HEK293 (cell line): ENCODE measurements around the gene DNAL4.

Experiments
- CTCF ChIA-PET: fragments of 350-600 bp; formaldehyde crosslinking; extraction: SDS; loops from one replicate; lab custom pipeline; 2021; ENCODE audit warnings: antibody characterized with exemption; lab: Yijun Ruan, JAX
- POLR2A ChIA-PET: fragments of 300-600 bp; formaldehyde crosslinking; extraction: SDS; loops from one replicate; lab custom pipeline; 2020; ENCODE audit warnings: antibody characterized with exemption, inconsistent platforms; lab: Yijun Ruan, JAX
- H3K27ac ChIP-seq: fragments of 200-500 bp; sonication (Bioruptor generic); 2 replicates; pipeline ENCODE4 v1.5.1; 2014; ENCODE audit warnings: low read depth, low read length, control low read depth, inconsistent platforms; ENCODE audit errors: extremely low read depth
- H3K36me3 ChIP-seq, 2 experiments: fragments of 200-500 bp in 1 of 2; sonication (Bioruptor generic) in 1 of 2; 1 replicate in 1 of 2; 2 replicates in 1 of 2; pipeline ENCODE4 v1.5.1; 2014 to 2017; ENCODE audit warnings: inconsistent platforms in 2 of 2, low read length in 2 of 2; ENCODE audit not compliant: control insufficient read depth in 2 of 2, insufficient read depth in 1 of 2
- H3K4me1 ChIP-seq: fragments of 200-500 bp; sonication (Bioruptor generic); 2 replicates; pipeline ENCODE4 v1.5.1; 2014; ENCODE audit warnings: mild to moderate bottlenecking, low read length, inconsistent platforms; ENCODE audit not compliant: control insufficient read depth, insufficient read depth
- H3K4me3 ChIP-seq: 2 replicates; pipeline ENCODE4 v1.5.1; 2011; ENCODE audit warnings: low read depth, mild to moderate bottlenecking, control low read depth, low read length, moderate library complexity
- H3K9me3 ChIP-seq: fragments of 200-500 bp; sonication (Bioruptor generic); 2 replicates; pipeline ENCODE4 v1.5.1; 2014; ENCODE audit warnings: low read depth, low read length, inconsistent platforms; ENCODE audit not compliant: control insufficient read depth, insufficient read depth
- FEZF1 ChIP-seq: fragments of 450-650 bp; formaldehyde crosslinking; IDR thresholded peaks from 2 replicates; pipeline ENCODE4 v1.5.1; 2016; ENCODE audit warnings: missing biosample characterization, missing genetic modification characterization
- HOXD13 ChIP-seq: sonication (generic); formaldehyde crosslinking; IDR thresholded peaks from 2 replicates; pipeline ENCODE4 v1.8.0; 2022; ENCODE audit warnings: missing genetic modification reagents, borderline replicate concordance
- KLF7 ChIP-seq: fragments of 450-650 bp; formaldehyde crosslinking; IDR thresholded peaks from 2 replicates; pipeline ENCODE4 v1.5.1; 2016; ENCODE audit warnings: missing biosample characterization, missing genetic modification characterization, borderline replicate concordance
- SCRT1 ChIP-seq: fragments of 450-650 bp; formaldehyde crosslinking; IDR thresholded peaks from 2 replicates; pipeline ENCODE4 v1.5.1; 2016; ENCODE audit warnings: missing biosample characterization, missing genetic modification characterization, borderline replicate concordance
- SP2 ChIP-seq: fragments of 450-650 bp; formaldehyde crosslinking; IDR thresholded peaks from 2 replicates; pipeline ENCODE4 v1.5.1; 2016; ENCODE audit warnings: missing biosample characterization, missing genetic modification characterization
- WT1 ChIP-seq: fragments of 450-650 bp; formaldehyde crosslinking; IDR thresholded peaks from 2 replicates; pipeline ENCODE4 v1.5.1; 2016; ENCODE audit warnings: missing biosample characterization, missing genetic modification characterization
- ZBTB1 ChIP-seq: fragments of 450-650 bp; formaldehyde crosslinking; IDR thresholded peaks from 2 replicates; pipeline ENCODE4 v1.5.1; 2016; ENCODE audit warnings: missing biosample characterization, missing genetic modification characterization
- ZBTB20 ChIP-seq: fragments of 450-650 bp; formaldehyde crosslinking; IDR thresholded peaks from 2 replicates; pipeline ENCODE4 v1.5.1; 2016; ENCODE audit warnings: missing biosample characterization, missing genetic modification characterization
- ZFP3 ChIP-seq: fragments of 450-650 bp; formaldehyde crosslinking; IDR thresholded peaks from 2 replicates; pipeline ENCODE4 v1.5.1; 2016; ENCODE audit warnings: low read depth, missing biosample characterization, missing genetic modification characterization
- ZFP37 ChIP-seq: fragments of 450-650 bp; formaldehyde crosslinking; IDR thresholded peaks from 2 replicates; pipeline ENCODE4 v1.5.1; 2016; ENCODE audit warnings: missing biosample characterization, missing genetic modification characterization
- ZNF341 ChIP-seq: fragments of 450-650 bp; formaldehyde crosslinking; IDR thresholded peaks from 2 replicates; pipeline ENCODE4; 2016; ENCODE audit warnings: low read depth, missing biosample characterization, missing genetic modification characterization
- ZNF530 ChIP-seq: fragments of 450-650 bp; formaldehyde crosslinking; IDR thresholded peaks from 2 replicates; pipeline ENCODE4 v1.5.1; 2016; ENCODE audit warnings: low read depth, missing biosample characterization, missing genetic modification characterization
- ZNF707 ChIP-seq: fragments of 450-650 bp; formaldehyde crosslinking; IDR thresholded peaks from 2 replicates; pipeline ENCODE4 v1.5.1; 2016; ENCODE audit warnings: missing biosample characterization, missing genetic modification characterization
- ZNF76 ChIP-seq: fragments of 450-650 bp; formaldehyde crosslinking; IDR thresholded peaks from 2 replicates; pipeline ENCODE4; 2016; ENCODE audit warnings: low read depth, missing biosample characterization, missing genetic modification characterization, borderline replicate concordance
- TF ChIP-seq, protein P1 (sequence below): fragments of 450-650 bp; formaldehyde crosslinking; IDR thresholded peaks from 2 replicates; pipeline ENCODE4 v1.5.1; 2016; ENCODE audit warnings: missing biosample characterization, missing genetic modification characterization
- TF ChIP-seq, protein P2 (sequence below): fragments of 450-650 bp; formaldehyde crosslinking; IDR thresholded peaks from 2 replicates; pipeline ENCODE4 v1.5.1; 2016; ENCODE audit warnings: missing biosample characterization, missing genetic modification characterization
- TF ChIP-seq, protein P3 (sequence below): fragments of 450-650 bp; formaldehyde crosslinking; IDR thresholded peaks from 2 replicates; pipeline ENCODE4 v1.5.1; 2016; ENCODE audit warnings: missing biosample characterization, missing genetic modification characterization
- TF ChIP-seq, protein P4 (sequence below): fragments of 450-650 bp; formaldehyde crosslinking; IDR thresholded peaks from 2 replicates; pipeline ENCODE4 v1.5.1; 2016; ENCODE audit warnings: missing biosample characterization, missing genetic modification characterization, borderline replicate concordance
- TF ChIP-seq, protein P5 (sequence below): fragments of 450-650 bp; formaldehyde crosslinking; IDR thresholded peaks from 2 replicates; pipeline ENCODE4 v1.5.1; 2016; ENCODE audit warnings: missing biosample characterization, missing genetic modification characterization
- TF ChIP-seq, protein P6 (sequence below): fragments of 450-650 bp; formaldehyde crosslinking; IDR thresholded peaks from 2 replicates; pipeline ENCODE4 v1.5.1; 2017; ENCODE audit warnings: missing biosample characterization, missing genetic modification characterization
- TF ChIP-seq, protein P7 (sequence below): fragments of 450-650 bp; formaldehyde crosslinking; optimal IDR thresholded peaks from 2 replicates; pipeline ENCODE3; 2016; ENCODE audit warnings: missing biosample characterization, mild to moderate bottlenecking, missing genetic modification characterization

Gene DNAL4

DNA sequence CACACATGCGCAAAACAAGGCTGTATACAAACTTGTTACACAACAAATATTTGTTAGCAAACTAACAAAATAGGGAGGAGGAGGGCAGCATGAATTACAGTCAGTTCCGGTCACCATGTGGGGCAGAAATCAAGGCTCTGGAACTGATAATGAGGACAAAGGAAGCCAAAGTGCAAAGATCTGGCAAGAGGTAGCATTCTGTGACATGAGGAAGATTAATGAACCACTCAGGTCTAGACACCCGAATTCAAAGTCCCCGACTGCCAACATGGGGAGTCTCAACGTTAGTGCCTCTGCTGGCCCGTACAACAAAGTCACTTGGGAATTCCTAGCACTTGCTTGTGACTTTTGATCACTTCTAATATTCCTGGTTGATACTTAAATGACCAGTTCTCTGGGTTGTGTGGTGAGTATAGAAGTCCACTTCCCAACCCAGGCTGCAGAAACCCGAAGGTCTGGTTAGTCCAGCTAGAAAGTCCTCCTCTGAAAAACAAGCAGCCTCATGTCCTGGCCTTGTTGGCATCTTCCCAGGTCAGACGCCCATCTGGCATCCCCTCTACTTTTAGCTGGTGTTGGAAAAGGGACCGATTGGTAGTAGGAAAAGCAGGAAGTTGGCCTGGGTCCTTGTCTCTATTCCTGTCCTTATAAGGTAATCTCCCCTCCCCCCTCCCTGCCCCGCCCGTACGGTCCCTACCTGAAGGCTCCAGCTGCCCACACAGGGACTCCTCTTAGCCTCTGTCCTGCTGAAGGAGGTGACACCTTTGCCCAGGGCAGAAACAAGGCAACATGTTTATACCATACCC lies 39.8 kb downstream of the DNAL4 start:
- Histone ChIP-seq H3K27ac (no peak overlapping the region), H3K4me1 (peaks cover 9% of the 10 kb centered on the region), H3K4me3 (peak overlapping the region; percentile 71), H3K9me3 (no peaks in the 10 kb centered on the region), H3K36me3 (peaks cover 6 to 46% of the 10 kb centered on the region in 2 experiments; a peak in 2 of 3 replicates)
- CTCF ChIA-PET: interaction anchor here (0.7 to 1.6 kb wide), 5 partner anchors 12 to 117 kb away, joined by 3 to 5 read pairs (median 4); no protein-coding TSS in a partner anchor
- TF ChIP-seq ZNF530 (no peak), ZNF707 (tag by site-specific recombination) (no peak), KLF7 (tag by site-specific recombination) (no peak), ZBTB20 (tag by site-specific recombination) (no peak), HOXD13 (CRISPR knock-in tag) (no peak), ZFP3 (tag by site-specific recombination) (peak; percentile 55), ZBTB1 (tag by site-specific recombination) (no peak), FEZF1 (tag by site-specific recombination) (no peak), SP2 (tag by site-specific recombination) (no peak), SCRT1 (tag by site-specific recombination) (no peak), ZFP37 (no peak), ZNF341 (tag by site-specific recombination) (no peak), ZNF76 (tag by site-specific recombination) (0 out of 2 replicates have a peak, but pooled peaks have one; percentile 40), WT1 (tag by site-specific recombination) (no peak)
- TF ChIP-seq, protein P1, sequence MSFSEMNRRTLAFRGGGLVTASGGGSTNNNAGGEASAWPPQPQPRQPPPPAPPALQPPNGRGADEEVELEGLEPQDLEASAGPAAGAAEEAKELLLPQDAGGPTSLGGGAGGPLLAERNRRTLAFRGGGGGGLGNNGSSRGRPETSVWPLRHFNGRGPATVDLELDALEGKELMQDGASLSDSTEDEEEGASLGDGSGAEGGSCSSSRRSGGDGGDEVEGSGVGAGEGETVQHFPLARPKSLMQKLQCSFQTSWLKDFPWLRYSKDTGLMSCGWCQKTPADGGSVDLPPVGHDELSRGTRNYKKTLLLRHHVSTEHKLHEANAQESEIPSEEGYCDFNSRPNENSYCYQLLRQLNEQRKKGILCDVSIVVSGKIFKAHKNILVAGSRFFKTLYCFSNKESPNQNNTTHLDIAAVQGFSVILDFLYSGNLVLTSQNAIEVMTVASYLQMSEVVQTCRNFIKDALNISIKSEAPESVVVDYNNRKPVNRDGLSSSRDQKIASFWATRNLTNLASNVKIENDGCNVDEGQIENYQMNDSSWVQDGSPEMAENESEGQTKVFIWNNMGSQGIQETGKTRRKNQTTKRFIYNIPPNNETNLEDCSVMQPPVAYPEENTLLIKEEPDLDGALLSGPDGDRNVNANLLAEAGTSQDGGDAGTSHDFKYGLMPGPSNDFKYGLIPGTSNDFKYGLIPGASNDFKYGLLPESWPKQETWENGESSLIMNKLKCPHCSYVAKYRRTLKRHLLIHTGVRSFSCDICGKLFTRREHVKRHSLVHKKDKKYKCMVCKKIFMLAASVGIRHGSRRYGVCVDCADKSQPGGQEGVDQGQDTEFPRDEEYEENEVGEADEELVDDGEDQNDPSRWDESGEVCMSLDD (tag by site-specific recombination): no peak
- TF ChIP-seq, protein P2, sequence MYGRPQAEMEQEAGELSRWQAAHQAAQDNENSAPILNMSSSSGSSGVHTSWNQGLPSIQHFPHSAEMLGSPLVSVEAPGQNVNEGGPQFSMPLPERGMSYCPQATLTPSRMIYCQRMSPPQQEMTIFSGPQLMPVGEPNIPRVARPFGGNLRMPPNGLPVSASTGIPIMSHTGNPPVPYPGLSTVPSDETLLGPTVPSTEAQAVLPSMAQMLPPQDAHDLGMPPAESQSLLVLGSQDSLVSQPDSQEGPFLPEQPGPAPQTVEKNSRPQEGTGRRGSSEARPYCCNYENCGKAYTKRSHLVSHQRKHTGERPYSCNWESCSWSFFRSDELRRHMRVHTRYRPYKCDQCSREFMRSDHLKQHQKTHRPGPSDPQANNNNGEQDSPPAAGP (tag by site-specific recombination): no peak
- TF ChIP-seq, protein P3, sequence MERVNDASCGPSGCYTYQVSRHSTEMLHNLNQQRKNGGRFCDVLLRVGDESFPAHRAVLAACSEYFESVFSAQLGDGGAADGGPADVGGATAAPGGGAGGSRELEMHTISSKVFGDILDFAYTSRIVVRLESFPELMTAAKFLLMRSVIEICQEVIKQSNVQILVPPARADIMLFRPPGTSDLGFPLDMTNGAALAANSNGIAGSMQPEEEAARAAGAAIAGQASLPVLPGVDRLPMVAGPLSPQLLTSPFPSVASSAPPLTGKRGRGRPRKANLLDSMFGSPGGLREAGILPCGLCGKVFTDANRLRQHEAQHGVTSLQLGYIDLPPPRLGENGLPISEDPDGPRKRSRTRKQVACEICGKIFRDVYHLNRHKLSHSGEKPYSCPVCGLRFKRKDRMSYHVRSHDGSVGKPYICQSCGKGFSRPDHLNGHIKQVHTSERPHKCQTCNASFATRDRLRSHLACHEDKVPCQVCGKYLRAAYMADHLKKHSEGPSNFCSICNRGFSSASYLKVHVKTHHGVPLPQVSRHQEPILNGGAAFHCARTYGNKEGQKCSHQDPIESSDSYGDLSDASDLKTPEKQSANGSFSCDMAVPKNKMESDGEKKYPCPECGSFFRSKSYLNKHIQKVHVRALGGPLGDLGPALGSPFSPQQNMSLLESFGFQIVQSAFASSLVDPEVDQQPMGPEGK (tag by site-specific recombination): peak; percentile 39; the same call in 1 of the 2 replicates
- TF ChIP-seq, protein P4, sequence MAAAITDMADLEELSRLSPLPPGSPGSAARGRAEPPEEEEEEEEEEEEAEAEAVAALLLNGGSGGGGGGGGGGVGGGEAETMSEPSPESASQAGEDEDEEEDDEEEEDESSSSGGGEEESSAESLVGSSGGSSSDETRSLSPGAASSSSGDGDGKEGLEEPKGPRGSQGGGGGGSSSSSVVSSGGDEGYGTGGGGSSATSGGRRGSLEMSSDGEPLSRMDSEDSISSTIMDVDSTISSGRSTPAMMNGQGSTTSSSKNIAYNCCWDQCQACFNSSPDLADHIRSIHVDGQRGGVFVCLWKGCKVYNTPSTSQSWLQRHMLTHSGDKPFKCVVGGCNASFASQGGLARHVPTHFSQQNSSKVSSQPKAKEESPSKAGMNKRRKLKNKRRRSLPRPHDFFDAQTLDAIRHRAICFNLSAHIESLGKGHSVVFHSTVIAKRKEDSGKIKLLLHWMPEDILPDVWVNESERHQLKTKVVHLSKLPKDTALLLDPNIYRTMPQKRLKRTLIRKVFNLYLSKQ (tag by site-specific recombination): no peak
- TF ChIP-seq, protein P5, sequence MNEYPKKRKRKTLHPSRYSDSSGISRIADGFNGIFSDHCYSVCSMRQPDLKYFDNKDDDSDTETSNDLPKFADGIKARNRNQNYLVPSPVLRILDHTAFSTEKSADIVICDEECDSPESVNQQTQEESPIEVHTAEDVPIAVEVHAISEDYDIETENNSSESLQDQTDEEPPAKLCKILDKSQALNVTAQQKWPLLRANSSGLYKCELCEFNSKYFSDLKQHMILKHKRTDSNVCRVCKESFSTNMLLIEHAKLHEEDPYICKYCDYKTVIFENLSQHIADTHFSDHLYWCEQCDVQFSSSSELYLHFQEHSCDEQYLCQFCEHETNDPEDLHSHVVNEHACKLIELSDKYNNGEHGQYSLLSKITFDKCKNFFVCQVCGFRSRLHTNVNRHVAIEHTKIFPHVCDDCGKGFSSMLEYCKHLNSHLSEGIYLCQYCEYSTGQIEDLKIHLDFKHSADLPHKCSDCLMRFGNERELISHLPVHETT: no peak
- TF ChIP-seq, protein P6, sequence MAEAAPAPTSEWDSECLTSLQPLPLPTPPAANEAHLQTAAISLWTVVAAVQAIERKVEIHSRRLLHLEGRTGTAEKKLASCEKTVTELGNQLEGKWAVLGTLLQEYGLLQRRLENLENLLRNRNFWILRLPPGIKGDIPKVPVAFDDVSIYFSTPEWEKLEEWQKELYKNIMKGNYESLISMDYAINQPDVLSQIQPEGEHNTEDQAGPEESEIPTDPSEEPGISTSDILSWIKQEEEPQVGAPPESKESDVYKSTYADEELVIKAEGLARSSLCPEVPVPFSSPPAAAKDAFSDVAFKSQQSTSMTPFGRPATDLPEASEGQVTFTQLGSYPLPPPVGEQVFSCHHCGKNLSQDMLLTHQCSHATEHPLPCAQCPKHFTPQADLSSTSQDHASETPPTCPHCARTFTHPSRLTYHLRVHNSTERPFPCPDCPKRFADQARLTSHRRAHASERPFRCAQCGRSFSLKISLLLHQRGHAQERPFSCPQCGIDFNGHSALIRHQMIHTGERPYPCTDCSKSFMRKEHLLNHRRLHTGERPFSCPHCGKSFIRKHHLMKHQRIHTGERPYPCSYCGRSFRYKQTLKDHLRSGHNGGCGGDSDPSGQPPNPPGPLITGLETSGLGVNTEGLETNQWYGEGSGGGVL (tag by site-specific recombination): no peak
- TF ChIP-seq, protein P7, sequence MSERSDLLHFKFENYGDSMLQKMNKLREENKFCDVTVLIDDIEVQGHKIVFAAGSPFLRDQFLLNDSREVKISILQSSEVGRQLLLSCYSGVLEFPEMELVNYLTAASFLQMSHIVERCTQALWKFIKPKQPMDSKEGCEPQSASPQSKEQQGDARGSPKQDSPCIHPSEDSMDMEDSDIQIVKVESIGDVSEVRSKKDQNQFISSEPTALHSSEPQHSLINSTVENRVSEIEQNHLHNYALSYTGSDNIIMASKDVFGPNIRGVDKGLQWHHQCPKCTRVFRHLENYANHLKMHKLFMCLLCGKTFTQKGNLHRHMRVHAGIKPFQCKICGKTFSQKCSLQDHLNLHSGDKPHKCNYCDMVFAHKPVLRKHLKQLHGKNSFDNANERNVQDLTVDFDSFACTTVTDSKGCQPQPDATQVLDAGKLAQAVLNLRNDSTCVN (tag by site-specific recombination): no peak
- POLR2A ChIA-PET: interaction anchor here (0.7 kb wide), 1 partner anchor 13 kb away, joined by 5 read pairs; no protein-coding TSS in a partner anchor
